H9 (cell line): ENCODE data around the gene ALCAM. TPM values are rescaled to one million over a fixed set of nuclear protein-coding genes. Genes with fewer than 3 reads are reported as not detected.

ENCODE experiments used
- DNase-seq: peaks from one replicate; pipeline ENCODE4 v3.0.0-alpha.2; 2017
- H2AFZ ChIP-seq: one replicate; pipeline ENCODE4 v1.6.1; 2013; ENCODE audit warnings: mild to moderate bottlenecking, low read length, control low read depth, moderate library complexity
- H2AK5ac ChIP-seq: 2 replicates; pipeline ENCODE4 v1.6.1; 2013; ENCODE audit warnings: low read length, control low read depth, mixed read lengths; ENCODE audit not compliant: insufficient read length
- H2BK120ac ChIP-seq: one replicate; pipeline ENCODE4 v1.6.1; 2013; ENCODE audit warnings: low read depth, mild to moderate bottlenecking, low read length, control low read depth, inconsistent platforms; ENCODE audit not compliant: poor library complexity, severe bottlenecking
- H2BK12ac ChIP-seq: 2 replicates; pipeline ENCODE4 v1.6.1; 2013; ENCODE audit warnings: low read length, control low read depth, mixed read lengths, low read depth; ENCODE audit not compliant: insufficient read length
- H2BK15ac ChIP-seq: 2 replicates; pipeline ENCODE4 v1.6.1; 2013; ENCODE audit warnings: low read depth, low read length, control low read depth
- H2BK20ac ChIP-seq: one replicate; pipeline ENCODE4 v1.6.1; 2013; ENCODE audit warnings: low read depth, mild to moderate bottlenecking, low read length, control low read depth, inconsistent platforms; ENCODE audit not compliant: poor library complexity, severe bottlenecking
- H2BK5ac ChIP-seq: 2 replicates; pipeline ENCODE4 v1.6.1; 2013; ENCODE audit warnings: low read length, control low read depth, mixed read lengths; ENCODE audit not compliant: insufficient read length
- H3K14ac ChIP-seq: 2 replicates; pipeline ENCODE4 v1.6.1; 2013; ENCODE audit warnings: low read length, control low read depth; ENCODE audit not compliant: insufficient read depth
- H3K18ac ChIP-seq: 2 replicates; pipeline ENCODE4 v1.6.1; 2013; ENCODE audit warnings: low read depth, mild to moderate bottlenecking, mixed read lengths, low read length, control low read depth; ENCODE audit not compliant: insufficient read length
- H3K23ac ChIP-seq: 2 replicates; pipeline ENCODE4 v1.6.1; 2013; ENCODE audit warnings: low read length, control low read depth, mixed read lengths, low read depth; ENCODE audit not compliant: insufficient read length
- H3K23me2 ChIP-seq: 2 replicates; pipeline ENCODE4 v1.6.1; 2013; ENCODE audit warnings: low read depth, mild to moderate bottlenecking, mixed read lengths, low read length, control low read depth; ENCODE audit not compliant: insufficient read length, poor library complexity, severe bottlenecking
- H3K27ac ChIP-seq: 2 replicates; pipeline ENCODE4 v1.5.1; 2013; ENCODE audit warnings: low read length, control low read depth, mixed read lengths, low read depth; ENCODE audit not compliant: insufficient read length
- H3K27me3 ChIP-seq: 2 replicates; pipeline ENCODE4 v1.6.1; 2013; ENCODE audit warnings: low read length, control low read depth, inconsistent platforms; ENCODE audit not compliant: insufficient read depth
- H3K4ac ChIP-seq: 2 replicates; pipeline ENCODE4 v1.6.1; 2013; ENCODE audit warnings: low read depth, mild to moderate bottlenecking, control low read depth, inconsistent platforms, low read length, moderate library complexity
- H3K4me1 ChIP-seq: 2 replicates; pipeline ENCODE4 v1.6.1; 2013; ENCODE audit warnings: low read length, control low read depth, inconsistent platforms; ENCODE audit not compliant: insufficient read depth
- H3K4me2 ChIP-seq: 2 replicates; pipeline ENCODE4 v1.6.1; 2013; ENCODE audit warnings: low read length, control low read depth, mixed read lengths; ENCODE audit not compliant: insufficient read length, insufficient read depth
- H3K56ac ChIP-seq: 2 replicates; pipeline ENCODE4 v1.6.1; 2013; ENCODE audit warnings: low read depth, mild to moderate bottlenecking, mixed read lengths, low read length, control low read depth; ENCODE audit not compliant: insufficient read length
- H3K79me1 ChIP-seq: 2 replicates; pipeline ENCODE4 v1.6.1; 2013; ENCODE audit warnings: low read depth, mild to moderate bottlenecking, moderate library complexity, low read length, control low read depth, inconsistent platforms; ENCODE audit not compliant: insufficient read depth, poor library complexity, severe bottlenecking
- H3K79me2 ChIP-seq: 2 replicates; pipeline ENCODE4 v1.6.1; 2013; ENCODE audit warnings: low read length, control low read depth, inconsistent platforms; ENCODE audit not compliant: insufficient read depth
- H3K9ac ChIP-seq: 2 replicates; pipeline ENCODE4 v1.6.1; 2013; ENCODE audit warnings: low read length, control low read depth, mixed read lengths; ENCODE audit not compliant: insufficient read length; ENCODE audit errors: extremely low read depth
- H3K9me3 ChIP-seq: one replicate; pipeline ENCODE4 v1.6.1; 2013; ENCODE audit warnings: low read depth, low read length, inconsistent platforms; ENCODE audit not compliant: control insufficient read depth
- H3T11ph ChIP-seq: one replicate; pipeline ENCODE4 v1.6.1; 2013; ENCODE audit warnings: mild to moderate bottlenecking, low read length, control low read depth, inconsistent platforms
- H4K20me1 ChIP-seq: one replicate; pipeline ENCODE4 v1.6.1; 2013; ENCODE audit not compliant: control insufficient read depth, insufficient read length, insufficient read depth
- H4K5ac ChIP-seq: 2 replicates; pipeline ENCODE4 v1.6.1; 2013; ENCODE audit warnings: low read depth, mild to moderate bottlenecking, mixed read lengths, low read length, control low read depth; ENCODE audit not compliant: insufficient read length
- H4K8ac ChIP-seq: replicated peaks from 2 replicates; pipeline ENCODE4 v1.6.1; 2013; ENCODE audit warnings: low read length, control low read depth, mixed read lengths, low read depth; ENCODE audit not compliant: insufficient read length
- H4K91ac ChIP-seq: 2 replicates; pipeline ENCODE4 v1.6.1; 2013; ENCODE audit warnings: low read depth, mild to moderate bottlenecking, moderate library complexity, mixed read lengths, low read length, control low read depth; ENCODE audit not compliant: insufficient read length
- H3K27ac Mint-ChIP-seq, 3 experiments: 2 replicates in 2 of 3; 3 replicates in 1 of 3; pipeline ENCODE4 v1.8.0; 2020 to 2021; ENCODE audit warnings: mixed read lengths in 3 of 3, mild to moderate bottlenecking in 1 of 3, moderate library complexity in 1 of 3
- H3K27me3 Mint-ChIP-seq: 2 replicates; pipeline ENCODE4 v1.8.0; 2021; ENCODE audit warnings: low read depth, mild to moderate bottlenecking, moderate library complexity, mixed read lengths
- H3K36me3 Mint-ChIP-seq, 3 experiments: 2 replicates in 2 of 3; 3 replicates in 1 of 3; pipeline ENCODE4 v1.8.0; 2020 to 2021; ENCODE audit warnings: low read depth in 3 of 3, mixed read lengths in 3 of 3; ENCODE audit not compliant: insufficient read depth in 1 of 3
- H3K4me1 Mint-ChIP-seq, 2 experiments: 2 replicates each; pipeline ENCODE4 v1.8.0; 2020; ENCODE audit warnings: mixed read lengths in 2 of 2
- H3K4me3 Mint-ChIP-seq, 2 experiments: 2 replicates in 1 of 2; 3 replicates in 1 of 2; pipeline ENCODE4 v1.8.0; 2020 to 2021; ENCODE audit warnings: mild to moderate bottlenecking in 2 of 2, mixed read lengths in 2 of 2, moderate library complexity in 1 of 2
- H3K9me3 Mint-ChIP-seq, 2 experiments: 2 replicates in 1 of 2; 3 replicates in 1 of 2; pipeline ENCODE4 v1.8.0; 2020; ENCODE audit warnings: mild to moderate bottlenecking in 2 of 2, mixed read lengths in 2 of 2, moderate library complexity in 1 of 2
- CTCF ChIP-seq: fragments of 200-600 bp; sonication (generic); conservative IDR thresholded peaks from 3 replicates; pipeline ENCODE4 v1.8.0; 2021; ENCODE audit warnings: antibody characterized with exemption, mild to moderate bottlenecking
- WGBS: extraction: QIAGEN DNeasy Blood & Tissue Kit; methylation state at CpG from one replicate; pipeline ENCODE4 v1.1.7; 2013; ENCODE audit warnings: missing lambda C conversion rate, low lambda C conversion rate, mixed read lengths; ENCODE audit not compliant: insufficient read length; ENCODE audit errors: extremely low coverage; 5-methylcytosine and 5-hydroxymethylcytosine counted together
- total RNA-seq: library from RNA; stranded (reverse); gene quantifications from 2 replicates; pipeline ENCODE4 v1.2.1, GENCODE V29; 2021

Gene ALCAM
- total RNA-seq, 1 experiment from 2014 or later = 43.7 TPM

DNA sequence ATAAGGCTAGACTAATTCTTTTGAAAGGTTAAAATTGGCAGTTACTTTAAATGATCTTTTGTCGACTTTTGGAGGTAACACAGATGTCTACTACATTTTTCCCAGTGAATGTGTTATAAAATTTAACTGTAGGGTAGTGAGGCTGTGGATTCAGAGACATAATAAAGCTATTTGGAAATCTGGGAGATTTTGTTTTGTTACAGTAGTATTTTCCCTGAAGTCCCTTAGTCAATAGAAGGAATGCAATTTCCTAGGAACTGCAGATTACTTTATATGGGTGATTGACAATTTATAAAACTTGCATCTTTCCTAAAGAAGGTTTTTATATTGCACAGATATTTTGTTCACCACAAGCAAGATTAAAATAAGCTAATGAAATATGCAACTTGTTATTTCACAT lies 96.9 kb downstream of the ALCAM start:
- Mint-ChIP-seq H3K36me3 (no peaks in the 10 kb centered on the region), H3K9me3 (no peaks in the 10 kb centered on the region)
- no peaks in the 10 kb centered on the region for H3K79me2 ChIP-seq

More for the DNA sequence above, 96.9 kb downstream of the ALCAM start:
- DNase-seq = no peak
- no CpG with 5 or more reads among the region's 1 CpG for WGBS
- Histone ChIP-seq H2BK120ac (no peak overlapping the region), H3K18ac (no peak overlapping the region), H4K5ac (no peak overlapping the region), H3K79me1 (no peaks in the 10 kb centered on the region), H2BK15ac (no peak overlapping the region), H2BK12ac (no peak overlapping the region), H3K4me2 (no peak overlapping the region), H3K23me2 (no peaks in the 10 kb centered on the region), H2AK5ac (no peak overlapping the region), H3K27ac (no peak overlapping the region), H2BK5ac (no peak overlapping the region), H2AFZ (no peak overlapping the region), H3K27me3 (no peaks in the 10 kb centered on the region), H3T11ph (no peak overlapping the region), H4K91ac (no peak overlapping the region), H4K8ac (no peak overlapping the region), H3K14ac (no peak overlapping the region), H3K4ac (no peak overlapping the region), H3K23ac (no peak overlapping the region), H3K9ac (no peak overlapping the region), H3K9me3 (no peaks in the 10 kb centered on the region), H3K56ac (no peak overlapping the region), H4K20me1 (no peaks in the 10 kb centered on the region), H2BK20ac (no peak overlapping the region), H3K4me1 (no peaks in the 10 kb centered on the region)
- no peak overlapping the region for H3K4me3 Mint-ChIP-seq
- no peak overlapping the region for H3K27ac Mint-ChIP-seq
- H3K4me1 Mint-ChIP-seq = peaks cover 10 to 12% of the 10 kb centered on the region in 2 experiments
- no peaks in the 10 kb centered on the region for H3K27me3 Mint-ChIP-seq
- TF ChIP-seq CTCF = no peak
